HG02973 (cell line): ENCODE results near the gene IGLL5.
"Not testable (repeated sequence)": the region's sequence is repeated elsewhere in the genome, so short reads cannot be mapped to it uniquely, and the experiment has no call there.

ENCODE experiments used
- ATAC-seq: cut with Tn5 transposase; IDR thresholded peaks from one replicate; pipeline ENCODE4 v1.9.1; 2021; ENCODE audit warnings: moderate library complexity; ENCODE audit not compliant: unreplicated experiment

The IGLL5 gene

GRCh38 chr22:22899342-22900080 is 11.9 kb downstream of the IGLL5 start:
- ATAC-seq: not testable (repeated sequence)

- not testable (repeated sequence) for ATAC-seq
Measured at GRCh38 chr22:22900527-22901205, 13.1 kb downstream of the IGLL5 start.

- no peak for ATAC-seq
Measured at GRCh38 chr22:22901578-22902218, 14.1 kb downstream of the IGLL5 start.

- ATAC-seq: no peak
Measured at GRCh38 chr22:22902247-22903001, 14.8 kb downstream of the IGLL5 start.

- ATAC-seq: no peak
Measured at GRCh38 chr22:22903355-22903777, 15.8 kb downstream of the IGLL5 start.

- ATAC-seq: not testable (repeated sequence)
Measured at GRCh38 chr22:22903781-22904192, 16.2 kb downstream of the IGLL5 start.

GRCh38 chr22:22904736-22905135 is 17.1 kb downstream of the IGLL5 start:
- ATAC-seq: not testable (repeated sequence)

GRCh38 chr22:22906391-22906790 is 18.8 kb downstream of the IGLL5 start:
- not testable (repeated sequence) for ATAC-seq

- no peak for ATAC-seq
Measured at GRCh38 chr22:22906907-22907550, 19.4 kb downstream of the IGLL5 start.

- ATAC-seq: no peak
Measured at GRCh38 chr22:22907551-22908494, 20.2 kb downstream of the IGLL5 start.

- ATAC-seq: no peak
Measured at GRCh38 chr22:22908495-22908861, 20.9 kb downstream of the IGLL5 start.

GRCh38 chr22:22908941-22909604 is 21.5 kb downstream of the IGLL5 start:
- no peak for ATAC-seq

GRCh38 chr22:22909605-22910271 is 22.1 kb downstream of the IGLL5 start:
- ATAC-seq: no peak

- no peak for ATAC-seq
Measured at GRCh38 chr22:22910272-22911240, 22.9 kb downstream of the IGLL5 start.

GRCh38 chr22:22911327-22912134 is 23.9 kb downstream of the IGLL5 start:
- no peak for ATAC-seq

- no peak for ATAC-seq
Measured at GRCh38 chr22:22912135-22912987, 24.7 kb downstream of the IGLL5 start.
